Osteocyte (in vitro differentiated cells): ENCODE data around the gene NAGS. TPM values are rescaled to one million over a fixed set of nuclear protein-coding genes. Genes with fewer than 3 reads are reported as not detected.
A peak's percentile ranks its signal among the peaks of the same experiment; 100 is the strongest.
"Not testable (repeated sequence)": the region's sequence is repeated elsewhere in the genome, so short reads cannot be mapped to it uniquely, and the experiment has no call there.

Experiments
- DNase-seq: peaks from one replicate; pipeline ENCODE4 v3.0.0; 2021; ENCODE audit warnings: mixed read lengths; ENCODE audit not compliant: unreplicated experiment; ENCODE audit errors: extremely low spot score
- H3K27ac Mint-ChIP-seq: one replicate; pipeline ENCODE4 v1.8.0; 2021; ENCODE audit warnings: mild to moderate bottlenecking, mixed read lengths; ENCODE audit not compliant: unreplicated experiment
- H3K27me3 Mint-ChIP-seq: one replicate; pipeline ENCODE4 v1.8.0; 2021; ENCODE audit warnings: mixed read lengths; ENCODE audit not compliant: unreplicated experiment
- H3K36me3 Mint-ChIP-seq: one replicate; pipeline ENCODE4 v1.8.0; 2021; ENCODE audit warnings: mixed read lengths; ENCODE audit not compliant: unreplicated experiment
- H3K4me1 Mint-ChIP-seq: one replicate; pipeline ENCODE4 v1.8.0; 2021; ENCODE audit warnings: mixed read lengths; ENCODE audit not compliant: unreplicated experiment
- H3K4me3 Mint-ChIP-seq: one replicate; pipeline ENCODE4 v1.8.0; 2021; ENCODE audit warnings: mild to moderate bottlenecking, moderate library complexity, mixed read lengths; ENCODE audit not compliant: unreplicated experiment
- H3K9me3 Mint-ChIP-seq: one replicate; pipeline ENCODE4 v1.8.0; 2021; ENCODE audit warnings: mixed read lengths; ENCODE audit not compliant: unreplicated experiment
- total RNA-seq: library from RNA; stranded (reverse); gene quantifications from 2 replicates; pipeline ENCODE4 v1.2.1, GENCODE V29; 2021
- TF ChIP-seq, protein P1 (sequence below): fragments of 200-600 bp; sonication (generic); IDR thresholded peaks from 2 replicates; pipeline ENCODE4 v1.5.0; 2021; ENCODE audit warnings: antibody characterized with exemption, mild to moderate bottlenecking, moderate library complexity

NAGS gene
- total RNA-seq, 1 donor from 2014 or later = 0.78 TPM

DNA sequence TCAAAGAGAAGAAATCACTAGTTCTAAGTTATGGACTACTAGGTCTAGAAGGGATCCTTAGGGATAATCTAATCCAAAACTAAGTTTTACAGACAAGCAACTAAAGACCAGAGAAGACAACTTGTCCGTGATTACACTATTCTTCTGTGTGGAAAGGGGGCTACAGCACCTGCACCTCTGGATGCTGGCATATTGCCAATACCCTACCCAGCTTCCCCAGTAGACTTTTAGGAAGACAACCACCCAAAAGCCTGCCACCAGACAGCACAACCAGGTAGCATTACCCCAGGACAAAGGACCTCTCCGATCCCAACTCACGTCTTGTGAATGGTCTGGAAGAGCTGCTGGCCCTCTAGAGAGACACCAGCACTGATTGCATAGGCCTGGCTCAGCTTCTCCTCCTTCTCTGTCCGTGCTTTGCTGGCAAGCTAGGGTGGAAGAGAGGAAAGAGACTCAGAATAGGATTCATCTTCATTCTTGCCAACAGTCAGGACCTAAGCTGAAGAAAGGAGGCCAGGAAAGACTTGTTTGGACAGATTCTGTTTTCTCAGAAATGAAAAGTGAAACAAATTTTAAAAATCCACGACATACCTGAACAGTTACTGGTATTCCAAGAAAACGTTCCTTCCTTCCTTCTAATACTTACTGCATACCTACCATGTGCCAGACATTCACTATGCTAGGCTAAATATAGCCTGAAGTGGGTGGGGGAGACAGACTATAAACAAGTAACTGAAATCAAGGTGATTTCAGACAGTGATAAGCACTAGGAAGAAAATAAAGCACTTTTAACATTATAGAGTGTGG is 35.6 kb downstream of the NAGS start:
- DNase-seq = no peak

DNA sequence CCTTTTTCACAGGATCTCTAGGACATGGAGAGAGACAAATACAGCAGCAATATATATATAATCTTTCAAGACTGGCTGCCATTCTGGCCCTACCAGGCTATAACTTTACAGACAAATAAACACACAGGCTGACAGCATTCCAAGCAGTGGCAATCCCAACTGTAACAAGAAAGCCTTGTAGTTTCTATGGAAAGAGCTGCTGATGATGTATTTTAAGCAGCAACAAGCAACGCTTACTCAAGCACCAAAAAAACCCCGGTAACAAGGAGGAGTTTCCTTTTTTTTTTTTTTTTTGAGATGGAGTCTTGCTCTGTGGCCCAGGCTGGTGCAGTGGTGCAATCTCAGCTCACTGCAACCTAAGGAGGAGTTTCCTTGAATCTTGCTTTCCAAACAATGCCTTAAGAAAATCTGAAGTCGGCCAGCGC is 38.9 kb downstream of the NAGS start:
- TF ChIP-seq, protein P1, sequence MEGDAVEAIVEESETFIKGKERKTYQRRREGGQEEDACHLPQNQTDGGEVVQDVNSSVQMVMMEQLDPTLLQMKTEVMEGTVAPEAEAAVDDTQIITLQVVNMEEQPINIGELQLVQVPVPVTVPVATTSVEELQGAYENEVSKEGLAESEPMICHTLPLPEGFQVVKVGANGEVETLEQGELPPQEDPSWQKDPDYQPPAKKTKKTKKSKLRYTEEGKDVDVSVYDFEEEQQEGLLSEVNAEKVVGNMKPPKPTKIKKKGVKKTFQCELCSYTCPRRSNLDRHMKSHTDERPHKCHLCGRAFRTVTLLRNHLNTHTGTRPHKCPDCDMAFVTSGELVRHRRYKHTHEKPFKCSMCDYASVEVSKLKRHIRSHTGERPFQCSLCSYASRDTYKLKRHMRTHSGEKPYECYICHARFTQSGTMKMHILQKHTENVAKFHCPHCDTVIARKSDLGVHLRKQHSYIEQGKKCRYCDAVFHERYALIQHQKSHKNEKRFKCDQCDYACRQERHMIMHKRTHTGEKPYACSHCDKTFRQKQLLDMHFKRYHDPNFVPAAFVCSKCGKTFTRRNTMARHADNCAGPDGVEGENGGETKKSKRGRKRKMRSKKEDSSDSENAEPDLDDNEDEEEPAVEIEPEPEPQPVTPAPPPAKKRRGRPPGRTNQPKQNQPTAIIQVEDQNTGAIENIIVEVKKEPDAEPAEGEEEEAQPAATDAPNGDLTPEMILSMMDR = no peak
- no peak for DNase-seq

More for the DNA sequence above, 35.6 kb downstream of the NAGS start:
- Mint-ChIP-seq H3K4me3 (no peak overlapping the region), H3K27me3 (no peaks in the 10 kb centered on the region), H3K27ac (peak overlapping the region; percentile 18), H3K36me3 (peaks cover 21% of the 10 kb centered on the region), H3K9me3 (no peaks in the 10 kb centered on the region), H3K4me1 (peaks cover 9% of the 10 kb centered on the region)
- TF ChIP-seq, protein P1 = no peak

DNA sequence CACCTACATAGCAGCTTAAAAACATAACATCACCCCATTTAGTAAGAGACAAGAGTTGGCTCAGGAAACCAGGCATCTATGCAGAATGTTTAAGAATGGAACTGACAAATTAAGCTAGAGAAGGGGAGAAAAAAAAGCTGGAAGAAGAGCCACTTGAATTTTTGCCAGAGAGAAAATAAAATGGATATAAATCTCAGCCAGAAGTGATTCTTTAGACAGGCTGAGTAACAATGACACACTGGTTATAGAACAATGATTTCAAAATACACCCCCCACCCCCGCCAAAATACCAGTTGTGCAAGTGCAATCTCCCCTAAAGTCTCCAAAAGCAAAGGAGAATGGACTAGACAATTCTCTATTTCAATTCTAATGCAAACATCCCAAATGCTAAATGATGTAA is 39.6 kb downstream of the NAGS start:
- no peaks in the 10 kb centered on the region for H3K27me3 Mint-ChIP-seq
- TF ChIP-seq, protein P1 = no peak
- H3K4me3 Mint-ChIP-seq = no peak overlapping the region
- peaks cover 9% of the 10 kb centered on the region for H3K4me1 Mint-ChIP-seq
- no peaks in the 10 kb centered on the region for H3K9me3 Mint-ChIP-seq
- peaks cover 13% of the 10 kb centered on the region for H3K36me3 Mint-ChIP-seq
- DNase-seq = no peak
- peak overlapping the region; percentile 53 for H3K27ac Mint-ChIP-seq

More for the DNA sequence above, 38.9 kb downstream of the NAGS start:
- H3K4me3 Mint-ChIP-seq = no peak overlapping the region
- H3K4me1 Mint-ChIP-seq = peaks cover 9% of the 10 kb centered on the region
- H3K36me3 Mint-ChIP-seq = peaks cover 11% of the 10 kb centered on the region
- no peaks in the 10 kb centered on the region for H3K27me3 Mint-ChIP-seq
- no peaks in the 10 kb centered on the region for H3K9me3 Mint-ChIP-seq
- peak overlapping the region; percentile 0 for H3K27ac Mint-ChIP-seq

DNA sequence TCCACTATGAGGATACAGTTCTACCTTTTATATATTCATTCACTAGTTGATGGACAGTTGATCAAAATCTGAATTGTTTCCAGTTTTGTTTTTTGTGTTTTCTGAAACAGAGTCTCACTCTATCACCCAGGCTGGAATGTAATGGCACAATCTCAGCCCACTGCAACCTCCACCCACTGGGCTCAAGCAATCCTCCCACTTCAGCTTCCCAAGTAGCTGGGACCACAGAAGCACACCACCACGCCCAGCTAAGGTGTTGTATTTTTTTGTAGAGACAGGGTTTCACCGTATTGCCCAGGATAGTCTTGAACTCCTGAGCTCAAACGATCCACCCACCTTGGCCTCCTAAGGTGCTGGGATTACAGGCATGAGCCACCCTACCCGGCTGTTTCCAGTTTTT is 41.1 kb downstream of the NAGS start:
- Mint-ChIP-seq H3K27me3 (no peaks in the 10 kb centered on the region), H3K4me3 (no peak overlapping the region), H3K36me3 (peaks cover 16% of the 10 kb centered on the region), H3K9me3 (no peaks in the 10 kb centered on the region), H3K4me1 (peaks cover 6% of the 10 kb centered on the region), H3K27ac (no peak overlapping the region)
- TF ChIP-seq, protein P1 = no peak
- DNase-seq = no peak

DNA sequence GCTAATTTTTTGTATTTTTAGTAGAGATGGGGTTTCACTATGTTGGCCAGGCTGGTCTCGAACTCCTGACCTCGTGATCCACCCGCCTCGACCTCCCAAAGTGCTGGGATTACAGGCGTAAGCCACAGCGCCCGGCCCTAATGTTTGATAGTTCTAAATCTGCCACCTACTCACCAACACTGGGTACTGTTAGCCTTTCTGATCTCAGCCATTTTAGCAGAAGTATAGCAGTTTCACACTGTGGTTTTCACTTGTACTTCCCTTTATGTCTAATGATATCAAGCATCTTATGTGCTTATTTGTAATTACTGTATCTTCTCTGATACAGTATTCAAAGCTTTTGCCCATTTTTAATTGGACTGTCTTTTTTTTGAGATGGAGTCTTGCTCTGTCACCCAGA is 42.5 kb downstream of the NAGS start:
- not testable (repeated sequence) for H3K4me3 Mint-ChIP-seq, H3K27me3 Mint-ChIP-seq, H3K9me3 Mint-ChIP-seq, H3K4me1 Mint-ChIP-seq, DNase-seq, H3K27ac Mint-ChIP-seq
- peaks cover 19% of the 10 kb centered on the region for H3K36me3 Mint-ChIP-seq
